Measurements from ENCODE around the gene APRT.

DNA sequence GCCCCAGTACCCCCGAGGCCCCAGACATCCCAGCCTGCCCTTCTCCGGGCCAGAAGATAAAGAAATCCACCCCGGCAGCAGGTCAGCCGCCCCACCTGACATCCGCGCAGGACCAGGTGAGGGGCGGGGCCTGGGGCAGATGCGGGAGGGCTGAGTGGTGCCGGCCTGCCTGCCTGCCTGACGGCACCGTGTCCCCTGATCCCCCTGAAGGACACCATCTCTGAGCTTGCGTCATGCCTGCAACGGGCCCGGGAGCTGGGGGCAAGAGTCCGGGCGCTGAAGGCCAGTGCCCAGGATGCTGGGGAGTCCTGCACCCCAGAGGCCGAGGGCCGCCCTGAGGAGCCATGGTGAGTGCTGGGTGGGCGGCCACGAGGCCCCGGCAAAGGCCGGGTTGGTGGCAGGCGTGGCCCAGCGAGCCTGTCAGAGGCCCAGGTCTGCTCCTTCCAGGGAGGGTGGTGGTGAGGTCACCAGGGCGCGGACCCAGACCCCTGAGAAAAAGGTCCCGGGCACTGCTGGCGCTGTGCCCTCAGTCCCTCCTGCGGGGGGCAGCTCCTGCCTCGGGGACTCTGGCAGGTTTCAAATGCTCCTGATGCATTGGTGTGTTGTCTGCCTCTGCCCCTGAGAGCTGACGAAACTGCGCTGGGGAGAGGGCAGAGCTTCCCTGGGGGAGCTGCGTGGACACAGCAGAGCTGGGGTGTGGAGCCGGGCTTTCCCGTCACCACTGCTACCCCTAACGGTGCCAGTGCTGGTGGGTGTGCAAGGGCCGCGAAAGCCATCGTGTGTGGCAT, 7.0 kb downstream of the APRT start:
- no peak for TF ChIP-seq POLR2A (IDR thresholded peaks at IDR 0.05)
- TF ChIP-seq, protein P1, sequence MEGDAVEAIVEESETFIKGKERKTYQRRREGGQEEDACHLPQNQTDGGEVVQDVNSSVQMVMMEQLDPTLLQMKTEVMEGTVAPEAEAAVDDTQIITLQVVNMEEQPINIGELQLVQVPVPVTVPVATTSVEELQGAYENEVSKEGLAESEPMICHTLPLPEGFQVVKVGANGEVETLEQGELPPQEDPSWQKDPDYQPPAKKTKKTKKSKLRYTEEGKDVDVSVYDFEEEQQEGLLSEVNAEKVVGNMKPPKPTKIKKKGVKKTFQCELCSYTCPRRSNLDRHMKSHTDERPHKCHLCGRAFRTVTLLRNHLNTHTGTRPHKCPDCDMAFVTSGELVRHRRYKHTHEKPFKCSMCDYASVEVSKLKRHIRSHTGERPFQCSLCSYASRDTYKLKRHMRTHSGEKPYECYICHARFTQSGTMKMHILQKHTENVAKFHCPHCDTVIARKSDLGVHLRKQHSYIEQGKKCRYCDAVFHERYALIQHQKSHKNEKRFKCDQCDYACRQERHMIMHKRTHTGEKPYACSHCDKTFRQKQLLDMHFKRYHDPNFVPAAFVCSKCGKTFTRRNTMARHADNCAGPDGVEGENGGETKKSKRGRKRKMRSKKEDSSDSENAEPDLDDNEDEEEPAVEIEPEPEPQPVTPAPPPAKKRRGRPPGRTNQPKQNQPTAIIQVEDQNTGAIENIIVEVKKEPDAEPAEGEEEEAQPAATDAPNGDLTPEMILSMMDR (IDR thresholded peaks at IDR 0.05): no peak
